Activated naive CD8-positive, alpha-beta T cell treated with anti-CD3 and anti-CD28 coated beads, Interleukin-2, amount 50 U/mL, for 24 hours (primary cell): ENCODE results near the gene ADAMTS13.
A peak's percentile ranks its signal among the peaks of the same experiment; 100 is the strongest.

Experiments used
- ATAC-seq: fragments of 150-1000 bp; cut with Tn5 transposase; one replicate; pipeline ENCODE4 v1.10.0; 2021
- DNase-seq: peaks from one replicate; pipeline ENCODE4 v3.0.0; 2021
- H3K27ac Mint-ChIP-seq: one replicate; pipeline ENCODE4 v1.8.0; 2021; ENCODE audit warnings: mild to moderate bottlenecking, mixed read lengths
- H3K27me3 Mint-ChIP-seq: one replicate; pipeline ENCODE4 v1.8.0; 2021; ENCODE audit warnings: mixed read lengths
- H3K36me3 Mint-ChIP-seq: one replicate; pipeline ENCODE4 v1.8.0; 2021; ENCODE audit warnings: low read depth, mixed read lengths
- H3K4me1 Mint-ChIP-seq: one replicate; pipeline ENCODE4 v1.8.0; 2021; ENCODE audit warnings: mixed read lengths
- H3K4me3 Mint-ChIP-seq: one replicate; pipeline ENCODE4 v1.8.0; 2021; ENCODE audit warnings: mild to moderate bottlenecking, moderate library complexity, mixed read lengths
- H3K9me3 Mint-ChIP-seq: one replicate; pipeline ENCODE4 v1.8.0; 2021; ENCODE audit warnings: mixed read lengths

The ADAMTS13 gene

DNA sequence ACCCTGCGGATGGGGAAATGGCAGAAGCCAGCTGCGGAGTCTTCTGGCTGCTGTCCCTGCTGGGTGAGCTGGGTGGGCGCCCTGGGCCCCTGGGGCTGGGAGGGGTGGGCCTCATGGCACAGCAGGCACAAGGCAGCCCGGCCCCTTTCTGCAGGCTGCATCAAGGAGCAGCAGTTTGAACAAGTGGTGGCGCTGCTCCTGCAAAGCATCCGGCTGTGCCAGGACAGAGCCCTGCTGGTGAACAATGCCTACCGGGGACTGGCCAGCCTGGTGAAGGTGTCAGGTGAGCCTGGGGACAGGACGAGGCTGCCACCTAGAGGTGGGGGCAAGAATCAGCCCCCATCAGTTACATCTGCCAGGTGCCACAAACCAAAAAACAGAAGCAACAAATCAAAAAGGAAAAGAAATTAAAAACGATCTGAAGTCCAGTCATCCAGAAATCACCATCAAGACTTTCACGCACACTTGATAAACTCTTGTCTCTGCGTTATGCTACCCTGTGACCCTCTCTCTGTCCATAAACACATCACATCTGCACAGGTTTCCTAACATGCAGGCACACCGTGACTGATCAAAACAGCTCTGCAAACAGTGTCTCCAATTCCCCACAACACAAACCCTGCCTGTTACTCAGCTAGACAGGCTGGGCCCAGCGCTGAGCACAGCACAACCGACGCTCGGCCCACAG lies 18.3 kb upstream of the ADAMTS13 start:
- DNase-seq (peak; percentile 62), ATAC-seq (peak; percentile 18)
- no peaks in the 10 kb centered on the region for H3K9me3 Mint-ChIP-seq

DNA sequence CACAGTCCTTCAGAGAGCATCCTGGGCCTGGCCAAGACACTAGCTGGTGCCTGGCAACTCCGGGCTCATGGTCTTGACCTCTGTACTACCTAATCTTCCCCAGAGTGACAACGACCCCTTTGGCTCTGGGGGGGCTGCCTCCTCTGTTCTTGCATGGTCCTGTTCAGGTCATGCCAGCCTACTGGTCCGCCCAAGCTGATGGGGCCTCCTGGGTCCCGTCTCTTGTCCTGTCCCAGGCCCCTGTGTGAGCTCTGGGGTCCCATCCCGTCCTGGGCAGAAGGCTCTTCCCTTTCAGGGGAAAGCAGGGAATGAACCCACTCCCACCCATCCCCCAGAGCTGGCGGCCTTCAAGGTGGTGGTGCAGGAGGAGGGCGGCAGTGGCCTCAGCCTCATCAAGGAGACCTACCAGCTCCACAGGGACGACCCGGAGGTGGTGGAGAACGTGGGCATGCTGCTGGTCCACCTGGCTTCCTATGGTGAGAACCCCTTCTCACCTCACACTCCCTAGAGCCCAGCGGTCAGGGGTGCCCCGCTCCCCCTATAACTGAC lies 17.6 kb upstream of the ADAMTS13 start:
- Mint-ChIP-seq H3K9me3 (no peaks in the 10 kb centered on the region), H3K36me3 (peaks cover 34% of the 10 kb centered on the region), H3K27me3 (no peaks in the 10 kb centered on the region), H3K4me3 (no peak overlapping the region), H3K27ac (no peak overlapping the region), H3K4me1 (peaks cover 7% of the 10 kb centered on the region)
- DNase-seq (no peak), ATAC-seq (no peak)

More for the DNA sequence above, 18.3 kb upstream of the ADAMTS13 start:
- Mint-ChIP-seq H3K27ac (no peak overlapping the region), H3K4me1 (peaks cover 7% of the 10 kb centered on the region), H3K4me3 (no peak overlapping the region), H3K27me3 (no peaks in the 10 kb centered on the region), H3K36me3 (peaks cover 32% of the 10 kb centered on the region)

DNA sequence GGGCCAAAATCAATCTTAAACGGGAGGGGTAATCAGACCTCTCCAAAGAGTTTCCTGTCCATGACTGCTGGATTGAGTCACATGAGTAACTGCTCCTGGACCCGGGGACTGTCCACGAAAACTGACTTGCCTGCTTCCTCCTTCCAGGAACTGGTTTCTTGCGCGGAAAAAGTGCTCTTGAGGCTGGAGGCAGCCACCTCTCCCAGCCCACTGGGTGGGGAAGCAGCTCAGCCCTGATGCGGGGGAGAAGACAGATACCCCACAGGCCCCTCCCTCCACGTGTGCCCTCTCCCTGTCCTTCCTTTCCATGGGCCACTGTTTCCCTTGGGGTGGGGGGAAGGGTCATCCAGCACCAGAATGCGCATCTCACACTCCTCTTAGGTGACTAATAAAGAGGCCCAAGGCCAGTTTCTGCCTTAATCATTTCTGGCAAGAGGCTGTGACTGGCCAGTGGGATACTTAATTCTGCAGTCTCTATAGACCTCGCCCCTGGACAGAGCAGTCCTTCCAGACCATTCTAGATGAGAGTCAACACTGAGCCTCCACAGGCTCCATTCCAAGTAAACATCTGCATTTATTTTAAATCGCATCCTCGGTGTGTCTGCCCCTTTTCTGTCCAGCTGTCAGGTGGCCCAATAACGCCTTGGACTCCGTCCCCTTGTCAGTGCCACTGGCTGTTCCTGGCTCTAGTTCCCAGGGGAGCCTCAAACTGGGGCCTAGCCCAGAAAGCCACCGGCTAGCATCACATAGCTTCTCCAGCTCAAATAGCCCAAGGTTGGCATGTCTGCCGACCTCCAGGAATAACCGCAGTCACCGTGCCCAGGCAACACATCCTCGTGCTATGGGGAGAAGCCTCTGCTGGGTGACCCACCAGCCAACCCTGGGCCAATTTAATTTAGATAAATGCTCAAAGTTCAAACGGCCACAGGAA lies 16.4 kb upstream of the ADAMTS13 start:
- Mint-ChIP-seq H3K27ac (no peak overlapping the region), H3K36me3 (peaks cover 45% of the 10 kb centered on the region), H3K4me3 (no peak overlapping the region), H3K27me3 (no peaks in the 10 kb centered on the region), H3K9me3 (no peaks in the 10 kb centered on the region), H3K4me1 (peaks cover 8% of the 10 kb centered on the region)
- ATAC-seq (no peak), DNase-seq (no peak)

DNA sequence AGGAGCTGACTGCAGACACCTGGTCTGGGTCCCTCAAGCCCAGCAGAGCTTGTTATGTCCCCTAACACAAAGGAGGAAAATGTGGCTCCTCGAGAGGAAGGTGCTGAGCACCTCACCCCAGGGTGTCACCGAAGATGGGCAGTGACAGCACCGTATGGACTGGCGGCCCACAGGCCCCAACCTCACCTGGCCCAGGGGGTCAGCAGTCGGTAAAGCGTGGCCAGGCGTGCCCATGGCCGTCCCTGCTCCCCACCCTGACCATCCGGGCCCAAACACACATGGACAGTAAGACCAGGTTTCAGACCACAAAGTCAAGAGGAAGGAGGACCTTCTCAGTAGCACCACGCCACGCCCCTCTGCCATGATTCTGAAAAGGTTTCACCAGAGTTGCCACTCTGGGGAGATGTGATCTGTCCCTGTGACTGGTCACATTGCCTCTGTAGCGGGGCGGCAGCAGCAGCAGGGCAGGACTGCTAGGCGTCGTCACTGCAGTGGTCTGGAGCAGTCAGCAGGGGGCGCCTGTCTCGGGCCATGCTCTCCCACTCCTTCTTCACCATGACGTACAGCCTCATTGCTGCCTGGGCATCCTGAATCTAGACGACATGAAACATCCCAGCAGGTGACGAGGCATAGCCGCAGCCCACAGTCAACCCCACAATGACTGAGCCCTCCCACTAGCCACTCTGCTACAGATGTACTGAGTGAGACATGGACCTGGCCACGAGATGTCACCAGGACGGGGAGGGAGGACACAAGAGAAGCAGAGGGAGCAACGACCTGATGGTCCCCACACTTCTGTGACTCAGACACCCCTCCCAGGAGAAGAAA lies 15.5 kb upstream of the ADAMTS13 start:
- peak overlapping the region; percentile 80 for H3K27ac Mint-ChIP-seq
- peaks cover 8% of the 10 kb centered on the region for H3K4me1 Mint-ChIP-seq
- peak; percentile 94 for ATAC-seq
- no peak overlapping the region for H3K4me3 Mint-ChIP-seq
- no peaks in the 10 kb centered on the region for H3K27me3 Mint-ChIP-seq
- peaks cover 48% of the 10 kb centered on the region for H3K36me3 Mint-ChIP-seq
- no peaks in the 10 kb centered on the region for H3K9me3 Mint-ChIP-seq
- DNase-seq = peak; percentile 85

DNA sequence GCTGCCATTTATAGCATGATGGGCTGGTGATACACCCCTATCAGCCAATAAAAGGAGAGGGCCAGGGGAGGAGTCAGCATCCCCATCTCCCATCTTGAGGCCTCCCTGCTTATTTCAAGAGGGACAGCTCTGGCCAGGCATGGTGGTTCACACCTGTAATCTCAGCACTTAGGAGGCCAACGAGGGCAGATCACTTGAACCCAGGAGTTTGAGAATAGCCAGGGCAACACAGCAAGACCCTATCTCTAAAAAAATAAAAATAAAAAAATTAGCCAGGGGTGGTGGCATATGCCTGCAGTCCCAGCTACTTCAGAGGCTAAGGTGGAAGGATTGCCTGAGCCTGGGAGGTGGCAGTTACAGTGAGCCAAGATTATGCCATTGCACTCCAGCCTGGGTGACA lies 14.1 kb upstream of the ADAMTS13 start:
- peaks cover 54% of the 10 kb centered on the region for H3K36me3 Mint-ChIP-seq
- H3K9me3 Mint-ChIP-seq = no peaks in the 10 kb centered on the region
- no peak overlapping the region for H3K27ac Mint-ChIP-seq
- ATAC-seq (no peak), DNase-seq (no peak)
- H3K4me3 Mint-ChIP-seq = no peak overlapping the region
- H3K27me3 Mint-ChIP-seq = no peaks in the 10 kb centered on the region
- peaks cover 8% of the 10 kb centered on the region for H3K4me1 Mint-ChIP-seq

DNA sequence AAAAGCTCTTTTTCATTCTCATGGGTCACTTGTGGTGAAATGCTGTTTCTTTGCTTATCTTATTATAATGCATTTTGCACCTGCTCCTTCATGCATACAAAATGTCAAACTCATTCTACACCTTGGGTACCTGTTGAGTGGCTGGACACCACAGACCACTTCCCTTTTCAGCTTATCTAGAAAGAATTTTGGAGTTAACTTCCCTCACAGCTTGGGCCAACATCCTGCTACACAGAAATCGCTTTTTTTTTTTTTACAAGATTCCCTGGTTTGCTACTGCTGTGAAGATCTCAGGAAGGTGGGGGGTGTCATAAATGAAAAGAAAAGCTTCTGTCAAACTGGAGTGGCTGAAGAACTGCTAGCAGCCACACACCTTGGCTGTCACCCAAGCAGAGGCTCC lies 7.0 kb upstream of the ADAMTS13 start:
- peak overlapping the region; percentile 90 for H3K4me3 Mint-ChIP-seq
- H3K36me3 Mint-ChIP-seq = peaks cover 51% of the 10 kb centered on the region
- H3K27ac Mint-ChIP-seq = no peak overlapping the region
- H3K9me3 Mint-ChIP-seq = no peaks in the 10 kb centered on the region
- no peaks in the 10 kb centered on the region for H3K27me3 Mint-ChIP-seq
- no peak for DNase-seq
- H3K4me1 Mint-ChIP-seq = peaks cover 47% of the 10 kb centered on the region
- no peak for ATAC-seq

DNA sequence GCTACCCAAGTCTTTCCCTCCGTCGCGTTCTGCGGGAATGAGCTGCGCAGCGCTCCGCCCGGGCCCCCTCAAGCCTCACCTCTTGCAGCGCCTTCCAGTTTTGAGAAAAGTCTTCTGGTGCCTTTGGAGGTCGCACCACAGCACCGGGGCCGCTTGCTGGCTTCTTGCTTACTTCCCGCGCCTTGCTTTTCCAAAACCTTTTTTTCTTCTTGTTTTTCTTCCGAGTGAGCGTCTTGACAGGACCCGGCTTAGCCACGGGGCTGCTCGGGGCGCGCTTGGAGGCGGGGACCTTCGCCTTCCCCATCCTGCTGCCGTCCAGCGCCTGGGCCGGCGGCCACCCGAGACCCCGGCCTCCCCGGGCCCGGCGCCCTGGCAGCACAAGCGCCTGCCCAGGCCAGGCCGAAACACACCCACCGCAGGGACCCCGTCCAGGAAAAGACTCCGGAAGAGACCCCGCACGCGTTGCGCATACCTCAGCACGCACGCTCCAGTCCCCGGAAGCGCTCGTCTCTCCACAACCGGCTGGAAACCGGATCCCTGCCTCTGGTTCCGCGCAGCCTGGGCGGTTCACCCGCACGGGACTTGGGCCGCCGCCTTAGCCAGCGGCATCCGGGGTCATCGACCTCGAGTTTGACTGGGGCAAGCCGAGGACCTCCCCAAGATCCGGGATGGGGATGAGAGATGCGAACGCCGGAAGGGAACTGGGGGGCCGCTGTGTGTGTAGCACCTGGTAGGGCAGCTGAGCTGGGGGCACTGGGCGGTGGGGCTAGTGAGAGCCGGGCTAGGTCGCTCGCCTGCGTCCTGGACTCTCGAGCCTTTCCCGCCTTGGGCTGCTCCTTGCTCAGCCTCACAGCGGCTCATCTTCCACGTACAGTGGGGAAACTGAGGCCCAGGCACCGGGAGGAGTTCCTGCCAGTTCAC lies 4.4 kb upstream of the ADAMTS13 start, which contains the start of gene REXO4:
TSS of gene REXO4 (minus strand) at position 470 of the 921 bp plus-strand sequence. CDS start at position 304, 166 bp downstream.
- Mint-ChIP-seq H3K4me1 (peaks cover 72% of the 10 kb centered on the region), H3K36me3 (peaks cover 36% of the 10 kb centered on the region), H3K9me3 (no peaks in the 10 kb centered on the region), H3K4me3 (peak within 1 kb of the TSS; percentile 90), H3K27me3 (no peaks in the 10 kb centered on the region), H3K27ac (peak within 1 kb of the TSS; percentile 89)
- peak; percentile 86 for ATAC-seq
- peak; percentile 90 for DNase-seq

DNA sequence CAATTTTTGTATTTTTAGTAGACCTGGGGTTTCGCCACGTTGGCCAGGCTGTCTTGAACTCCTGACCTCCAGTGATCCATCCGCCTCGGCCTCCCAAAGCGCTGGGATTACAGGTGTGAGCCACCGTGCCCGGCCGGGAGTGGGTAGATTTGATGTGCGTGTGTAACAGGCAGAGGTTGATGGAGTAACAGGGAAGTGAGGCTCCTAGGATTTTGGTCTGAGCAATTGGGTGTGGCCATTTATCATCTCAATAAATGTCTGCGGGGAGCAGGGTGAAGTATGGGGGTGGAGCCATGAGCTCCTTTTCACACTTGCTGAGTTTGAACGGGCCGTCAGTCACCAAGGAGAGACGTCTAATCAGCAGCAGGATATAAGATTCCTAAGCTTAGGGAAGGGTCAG lies 3.2 kb upstream of the ADAMTS13 start:
- H3K9me3 Mint-ChIP-seq = no peaks in the 10 kb centered on the region
- no peaks in the 10 kb centered on the region for H3K27me3 Mint-ChIP-seq
- peak overlapping the region; percentile 90 for H3K4me3 Mint-ChIP-seq
- ATAC-seq (no peak), DNase-seq (no peak)
- H3K27ac Mint-ChIP-seq = peak overlapping the region; percentile 89
- peaks cover 68% of the 10 kb centered on the region for H3K4me1 Mint-ChIP-seq
- H3K36me3 Mint-ChIP-seq = peaks cover 31% of the 10 kb centered on the region

DNA sequence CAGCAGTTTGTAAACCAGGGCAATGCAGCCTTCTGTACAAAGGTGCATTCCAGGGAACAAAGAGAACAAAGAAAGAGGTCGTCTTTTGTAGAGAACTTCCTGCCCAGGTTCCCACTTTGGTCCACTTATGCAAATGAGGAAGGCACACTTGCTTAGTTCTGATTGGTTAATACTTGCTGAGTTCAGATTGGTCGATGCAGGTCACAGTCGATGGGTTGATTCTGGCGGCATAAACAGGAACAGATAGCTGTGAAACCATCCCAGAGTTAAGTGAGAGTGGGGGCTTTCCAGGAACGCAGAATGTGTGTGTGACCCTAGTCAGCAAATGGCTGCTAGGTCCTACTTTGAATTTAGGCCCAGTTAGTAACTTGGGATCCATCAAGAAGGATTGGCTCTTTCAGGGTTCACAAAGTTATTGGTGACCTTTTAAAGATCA lies 1.8 kb upstream of the ADAMTS13 start:
- ATAC-seq = no peak
- peaks cover 57% of the 10 kb centered on the region for H3K4me1 Mint-ChIP-seq

DNA sequence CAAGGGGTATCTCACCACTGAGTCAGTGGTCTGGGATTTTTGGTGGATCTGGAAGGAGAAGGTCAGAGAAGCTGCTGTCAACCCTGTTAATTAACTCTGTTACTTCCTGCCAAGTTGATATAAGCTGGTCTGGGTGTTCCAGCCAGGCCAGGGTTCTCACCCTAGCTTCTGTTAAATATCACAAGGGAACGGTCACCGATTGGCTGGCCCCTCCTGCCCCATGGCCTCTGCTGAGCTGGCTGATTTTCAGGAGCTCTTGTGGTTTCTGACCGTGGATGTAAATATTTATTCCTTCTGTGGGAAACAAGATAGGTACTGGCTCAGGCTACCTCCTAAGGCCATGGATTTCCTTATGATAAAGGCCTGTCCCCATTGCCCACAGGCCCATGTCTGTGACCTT lies 1.0 kb downstream of the ADAMTS13 start:
- H3K9me3 Mint-ChIP-seq = no peaks in the 10 kb centered on the region
- peaks cover 14% of the 10 kb centered on the region for H3K27me3 Mint-ChIP-seq
- DNase-seq (no peak), ATAC-seq (no peak)
- no peak overlapping the region for H3K4me3 Mint-ChIP-seq
- no peaks in the 10 kb centered on the region for H3K36me3 Mint-ChIP-seq
- peaks cover 41% of the 10 kb centered on the region for H3K4me1 Mint-ChIP-seq
- H3K27ac Mint-ChIP-seq = no peak overlapping the region

More for the DNA sequence above, 1.8 kb upstream of the ADAMTS13 start:
- Mint-ChIP-seq H3K27ac (peak overlapping the region; percentile 70), H3K36me3 (peaks cover 17% of the 10 kb centered on the region), H3K4me3 (peak overlapping the region; percentile 8), H3K27me3 (no peaks in the 10 kb centered on the region), H3K9me3 (no peaks in the 10 kb centered on the region)
- DNase-seq = peak; percentile 33

DNA sequence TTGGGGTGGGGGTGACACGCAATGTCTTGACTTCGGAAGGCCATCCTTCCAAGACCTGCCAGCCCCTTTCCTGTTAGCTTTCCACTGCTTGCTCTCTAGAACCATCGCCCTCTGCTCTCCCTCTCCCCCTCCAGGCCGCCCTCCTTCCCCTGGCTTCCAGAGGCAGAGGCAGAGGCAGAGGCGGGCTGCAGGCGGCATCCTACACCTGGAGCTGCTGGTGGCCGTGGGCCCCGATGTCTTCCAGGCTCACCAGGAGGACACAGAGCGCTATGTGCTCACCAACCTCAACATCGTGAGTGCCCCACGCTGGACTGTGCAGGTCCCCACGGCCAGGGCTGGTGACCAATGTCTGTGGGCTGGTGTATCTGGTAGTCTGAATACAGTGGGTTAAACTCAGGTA lies 2.0 kb downstream of the ADAMTS13 start:
- DNase-seq (no peak), ATAC-seq (no peak)
- H3K4me1 Mint-ChIP-seq = peaks cover 33% of the 10 kb centered on the region
- H3K4me3 Mint-ChIP-seq = no peak overlapping the region
- H3K36me3 Mint-ChIP-seq = no peaks in the 10 kb centered on the region
- peaks cover 15% of the 10 kb centered on the region for H3K27me3 Mint-ChIP-seq
- no peaks in the 10 kb centered on the region for H3K9me3 Mint-ChIP-seq
- no peak overlapping the region for H3K27ac Mint-ChIP-seq

DNA sequence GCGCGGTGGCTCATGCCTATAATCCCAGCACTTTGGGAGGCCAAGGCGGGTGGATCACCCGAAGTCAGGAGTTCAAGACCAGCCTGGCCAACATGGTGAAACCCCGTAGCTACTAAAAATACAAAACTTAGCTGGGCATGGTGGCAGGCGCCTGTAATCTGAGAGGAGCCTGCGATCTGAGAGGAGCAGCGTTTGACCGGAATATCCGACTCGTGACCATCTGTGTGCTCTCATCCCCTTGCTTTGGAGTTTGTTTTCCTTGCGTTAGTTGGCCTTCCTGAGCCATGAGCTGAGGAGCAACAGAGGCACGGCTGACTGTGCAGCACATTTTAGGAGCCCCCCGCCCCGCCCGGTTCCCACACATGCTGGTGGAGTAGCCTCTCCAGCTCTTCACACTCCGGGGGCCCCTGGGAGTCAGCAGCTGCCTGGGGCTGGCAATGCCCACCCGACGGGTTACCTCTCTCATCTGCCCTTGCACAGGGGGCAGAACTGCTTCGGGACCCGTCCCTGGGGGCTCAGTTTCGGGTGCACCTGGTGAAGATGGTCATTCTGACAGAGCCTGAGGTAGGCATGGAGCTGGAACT lies 3.0 kb downstream of the ADAMTS13 start:
- peaks cover 30% of the 10 kb centered on the region for H3K4me1 Mint-ChIP-seq
- no peak for ATAC-seq
- no peaks in the 10 kb centered on the region for H3K36me3 Mint-ChIP-seq
- peaks cover 18% of the 10 kb centered on the region for H3K27me3 Mint-ChIP-seq
- H3K4me3 Mint-ChIP-seq = no peak overlapping the region
- H3K9me3 Mint-ChIP-seq = no peaks in the 10 kb centered on the region
- no peak overlapping the region for H3K27ac Mint-ChIP-seq
- no peak for DNase-seq

DNA sequence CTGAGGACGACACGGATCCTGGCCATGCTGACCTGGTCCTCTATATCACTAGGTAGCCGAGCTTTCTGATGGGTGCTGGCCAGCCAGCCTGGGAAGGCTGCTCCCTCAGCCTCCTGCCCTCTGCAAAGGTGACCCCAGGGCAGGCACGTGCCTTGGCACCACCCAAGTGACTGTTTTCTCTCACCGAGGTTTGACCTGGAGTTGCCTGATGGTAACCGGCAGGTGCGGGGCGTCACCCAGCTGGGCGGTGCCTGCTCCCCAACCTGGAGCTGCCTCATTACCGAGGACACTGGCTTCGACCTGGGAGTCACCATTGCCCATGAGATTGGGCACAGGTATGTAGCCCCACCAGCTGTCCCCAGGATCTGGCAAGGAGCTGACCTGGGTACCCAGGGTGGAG lies 3.8 kb downstream of the ADAMTS13 start:
- H3K4me3 Mint-ChIP-seq = no peak overlapping the region
- no peaks in the 10 kb centered on the region for H3K36me3 Mint-ChIP-seq
- no peak overlapping the region for H3K27ac Mint-ChIP-seq
- H3K27me3 Mint-ChIP-seq = peaks cover 21% of the 10 kb centered on the region
- ATAC-seq = no peak
- DNase-seq = no peak
- H3K9me3 Mint-ChIP-seq = no peaks in the 10 kb centered on the region
- peaks cover 21% of the 10 kb centered on the region for H3K4me1 Mint-ChIP-seq
